Measurements from ENCODE around the gene DNALI1.
A peak's percentile ranks its signal among the peaks of the same experiment; 100 is the strongest.

Gene DNALI1

DNA sequence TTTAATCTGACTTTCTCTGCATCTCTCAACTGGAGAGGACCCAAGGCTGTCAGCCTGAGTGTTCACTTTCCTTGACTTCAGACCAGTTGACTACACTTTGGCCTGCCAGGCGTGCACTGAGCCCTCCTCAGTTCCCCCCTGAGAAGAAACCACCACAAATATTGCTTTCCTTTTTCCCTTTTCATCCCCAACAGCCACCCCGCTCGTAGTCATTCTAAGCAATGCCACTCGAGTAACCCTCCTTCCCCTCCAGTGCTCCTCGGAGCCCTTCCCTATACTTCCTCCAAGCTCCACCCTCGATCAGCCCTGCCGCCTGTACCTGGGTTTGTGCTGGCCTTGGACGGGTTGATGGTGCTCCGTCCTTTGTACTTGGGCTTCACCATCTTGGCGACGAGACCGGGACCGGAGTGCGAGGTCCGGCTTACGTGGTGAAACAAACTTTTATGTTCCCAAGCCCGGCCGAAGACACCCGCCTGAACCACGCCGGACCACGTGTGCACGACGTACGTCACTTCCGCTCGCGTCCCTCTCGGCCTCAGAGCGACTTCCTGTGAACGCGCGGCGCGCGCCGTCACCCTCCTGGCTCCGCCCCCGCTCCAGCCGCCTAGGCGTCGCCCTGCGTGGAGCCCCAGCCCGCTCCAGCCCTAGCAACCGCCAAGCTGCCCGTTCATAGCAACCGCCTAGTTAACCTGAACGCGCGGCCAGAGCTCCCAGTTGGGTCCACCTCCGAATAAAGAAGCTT, 38.9 kb downstream of the DNALI1 start, which contains the start of gene GNL2:
Gene GNL2 (minus strand): TSS at position 498 of the 742 bp plus-strand sequence. CDS start 115 bp downstream, at position 383.
- peak; percentile 99 for ATAC-seq
- TF ChIP-seq, protein P1, sequence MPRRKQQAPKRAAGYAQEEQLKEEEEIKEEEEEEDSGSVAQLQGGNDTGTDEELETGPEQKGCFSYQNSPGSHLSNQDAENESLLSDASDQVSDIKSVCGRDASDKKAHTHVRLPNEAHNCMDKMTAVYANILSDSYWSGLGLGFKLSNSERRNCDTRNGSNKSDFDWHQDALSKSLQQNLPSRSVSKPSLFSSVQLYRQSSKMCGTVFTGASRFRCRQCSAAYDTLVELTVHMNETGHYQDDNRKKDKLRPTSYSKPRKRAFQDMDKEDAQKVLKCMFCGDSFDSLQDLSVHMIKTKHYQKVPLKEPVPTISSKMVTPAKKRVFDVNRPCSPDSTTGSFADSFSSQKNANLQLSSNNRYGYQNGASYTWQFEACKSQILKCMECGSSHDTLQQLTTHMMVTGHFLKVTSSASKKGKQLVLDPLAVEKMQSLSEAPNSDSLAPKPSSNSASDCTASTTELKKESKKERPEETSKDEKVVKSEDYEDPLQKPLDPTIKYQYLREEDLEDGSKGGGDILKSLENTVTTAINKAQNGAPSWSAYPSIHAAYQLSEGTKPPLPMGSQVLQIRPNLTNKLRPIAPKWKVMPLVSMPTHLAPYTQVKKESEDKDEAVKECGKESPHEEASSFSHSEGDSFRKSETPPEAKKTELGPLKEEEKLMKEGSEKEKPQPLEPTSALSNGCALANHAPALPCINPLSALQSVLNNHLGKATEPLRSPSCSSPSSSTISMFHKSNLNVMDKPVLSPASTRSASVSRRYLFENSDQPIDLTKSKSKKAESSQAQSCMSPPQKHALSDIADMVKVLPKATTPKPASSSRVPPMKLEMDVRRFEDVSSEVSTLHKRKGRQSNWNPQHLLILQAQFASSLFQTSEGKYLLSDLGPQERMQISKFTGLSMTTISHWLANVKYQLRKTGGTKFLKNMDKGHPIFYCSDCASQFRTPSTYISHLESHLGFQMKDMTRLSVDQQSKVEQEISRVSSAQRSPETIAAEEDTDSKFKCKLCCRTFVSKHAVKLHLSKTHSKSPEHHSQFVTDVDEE (CRISPR knock-in tag; IDR thresholded peaks at IDR 0.05): no peak
- TF ChIP-seq ARNTL (CRISPR knock-in tag; IDR thresholded peaks at IDR 0.05; ENCODE audit: borderline replicate concordance, low read depth) (no peak), ISL1 (CRISPR knock-in tag; IDR thresholded peaks at IDR 0.05) (no peak), BACH2 (CRISPR knock-in tag; IDR thresholded peaks at IDR 0.05; ENCODE audit: borderline replicate concordance) (no peak), SNAI2 (CRISPR knock-in tag; IDR thresholded peaks at IDR 0.05) (no peak), TOX (CRISPR knock-in tag; IDR thresholded peaks at IDR 0.05; ENCODE audit: borderline replicate concordance) (no peak), ESRRG (CRISPR knock-in tag; IDR thresholded peaks at IDR 0.05) (no peak), CSDC2 (CRISPR knock-in tag; IDR thresholded peaks at IDR 0.05) (no peak), ZC3H10 (CRISPR knock-in tag; IDR thresholded peaks at IDR 0.05) (no peak), PPARA (CRISPR knock-in tag; IDR thresholded peaks at IDR 0.05; ENCODE audit: borderline replicate concordance) (no peak), GLIS3 (CRISPR knock-in tag; IDR thresholded peaks at IDR 0.05) (no peak), ZFP3 (CRISPR knock-in tag; IDR thresholded peaks at IDR 0.05) (no peak)
- TF ChIP-seq, protein P2, sequence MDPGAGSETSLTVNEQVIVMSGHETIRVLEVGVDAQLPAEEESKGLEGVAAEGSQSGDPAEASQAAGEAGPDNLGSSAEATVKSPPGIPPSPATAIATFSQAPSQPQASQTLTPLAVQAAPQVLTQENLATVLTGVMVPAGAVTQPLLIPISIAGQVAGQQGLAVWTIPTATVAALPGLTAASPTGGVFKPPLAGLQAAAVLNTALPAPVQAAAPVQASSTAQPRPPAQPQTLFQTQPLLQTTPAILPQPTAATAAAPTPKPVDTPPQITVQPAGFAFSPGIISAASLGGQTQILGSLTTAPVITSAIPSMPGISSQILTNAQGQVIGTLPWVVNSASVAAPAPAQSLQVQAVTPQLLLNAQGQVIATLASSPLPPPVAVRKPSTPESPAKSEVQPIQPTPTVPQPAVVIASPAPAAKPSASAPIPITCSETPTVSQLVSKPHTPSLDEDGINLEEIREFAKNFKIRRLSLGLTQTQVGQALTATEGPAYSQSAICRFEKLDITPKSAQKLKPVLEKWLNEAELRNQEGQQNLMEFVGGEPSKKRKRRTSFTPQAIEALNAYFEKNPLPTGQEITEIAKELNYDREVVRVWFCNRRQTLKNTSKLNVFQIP (CRISPR knock-in tag; IDR thresholded peaks at IDR 0.05; ENCODE audit: borderline replicate concordance, low read depth): no peak

DNA sequence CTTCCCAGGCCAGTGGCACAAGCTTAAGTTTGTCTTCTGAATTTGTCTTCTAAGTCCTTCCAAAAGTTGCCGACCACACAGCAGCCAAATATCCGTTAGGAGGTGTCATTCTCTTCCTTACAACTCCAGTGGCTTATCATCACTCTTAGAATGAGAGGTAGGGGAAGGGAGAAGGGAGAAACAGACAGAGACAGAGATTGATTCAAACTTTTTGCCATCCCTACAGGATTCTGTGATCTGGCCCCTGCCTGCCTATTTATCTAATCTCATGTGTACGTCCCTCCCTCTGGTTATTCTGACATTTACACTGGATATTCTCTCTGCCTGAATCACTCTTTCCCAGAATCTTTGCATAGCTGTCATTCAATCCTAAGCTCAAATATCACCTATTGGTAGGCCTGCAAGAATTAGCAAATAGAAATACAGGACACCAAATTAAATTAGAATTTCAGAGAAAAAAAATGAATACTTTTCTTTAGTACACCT, 39.5 kb downstream of the DNALI1 start:
- peak; percentile 37 for ATAC-seq
- TF ChIP-seq, protein P3, sequence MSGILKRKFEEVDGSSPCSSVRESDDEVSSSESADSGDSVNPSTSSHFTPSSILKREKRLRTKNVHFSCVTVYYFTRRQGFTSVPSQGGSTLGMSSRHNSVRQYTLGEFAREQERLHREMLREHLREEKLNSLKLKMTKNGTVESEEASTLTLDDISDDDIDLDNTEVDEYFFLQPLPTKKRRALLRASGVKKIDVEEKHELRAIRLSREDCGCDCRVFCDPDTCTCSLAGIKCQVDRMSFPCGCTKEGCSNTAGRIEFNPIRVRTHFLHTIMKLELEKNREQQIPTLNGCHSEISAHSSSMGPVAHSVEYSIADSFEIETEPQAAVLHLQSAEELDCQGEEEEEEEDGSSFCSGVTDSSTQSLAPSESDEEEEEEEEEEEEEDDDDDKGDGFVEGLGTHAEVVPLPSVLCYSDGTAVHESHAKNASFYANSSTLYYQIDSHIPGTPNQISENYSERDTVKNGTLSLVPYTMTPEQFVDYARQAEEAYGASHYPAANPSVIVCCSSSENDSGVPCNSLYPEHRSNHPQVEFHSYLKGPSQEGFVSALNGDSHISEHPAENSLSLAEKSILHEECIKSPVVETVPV (CRISPR knock-in tag; IDR thresholded peaks at IDR 0.05): no peak
- TF ChIP-seq, protein P1 (CRISPR knock-in tag; IDR thresholded peaks at IDR 0.05): no peak
- no peak for TF ChIP-seq ZNF70 (CRISPR knock-in tag; IDR thresholded peaks at IDR 0.05)
- TF ChIP-seq ESRRG (CRISPR knock-in tag; IDR thresholded peaks at IDR 0.05): no peak
- no peak for TF ChIP-seq ZC3H10 (CRISPR knock-in tag; IDR thresholded peaks at IDR 0.05)
- TF ChIP-seq, protein P4, sequence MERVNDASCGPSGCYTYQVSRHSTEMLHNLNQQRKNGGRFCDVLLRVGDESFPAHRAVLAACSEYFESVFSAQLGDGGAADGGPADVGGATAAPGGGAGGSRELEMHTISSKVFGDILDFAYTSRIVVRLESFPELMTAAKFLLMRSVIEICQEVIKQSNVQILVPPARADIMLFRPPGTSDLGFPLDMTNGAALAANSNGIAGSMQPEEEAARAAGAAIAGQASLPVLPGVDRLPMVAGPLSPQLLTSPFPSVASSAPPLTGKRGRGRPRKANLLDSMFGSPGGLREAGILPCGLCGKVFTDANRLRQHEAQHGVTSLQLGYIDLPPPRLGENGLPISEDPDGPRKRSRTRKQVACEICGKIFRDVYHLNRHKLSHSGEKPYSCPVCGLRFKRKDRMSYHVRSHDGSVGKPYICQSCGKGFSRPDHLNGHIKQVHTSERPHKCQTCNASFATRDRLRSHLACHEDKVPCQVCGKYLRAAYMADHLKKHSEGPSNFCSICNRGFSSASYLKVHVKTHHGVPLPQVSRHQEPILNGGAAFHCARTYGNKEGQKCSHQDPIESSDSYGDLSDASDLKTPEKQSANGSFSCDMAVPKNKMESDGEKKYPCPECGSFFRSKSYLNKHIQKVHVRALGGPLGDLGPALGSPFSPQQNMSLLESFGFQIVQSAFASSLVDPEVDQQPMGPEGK (CRISPR knock-in tag; IDR thresholded peaks at IDR 0.05; ENCODE audit: borderline replicate concordance): no peak
- TF ChIP-seq ZFP30 (CRISPR knock-in tag; IDR thresholded peaks at IDR 0.05): no peak
- TF ChIP-seq ZNF565 (CRISPR knock-in tag; conservative IDR thresholded peaks at IDR 0.05; ENCODE audit: low read depth): no peak
- TF ChIP-seq, protein P2 (CRISPR knock-in tag; IDR thresholded peaks at IDR 0.05; ENCODE audit: borderline replicate concordance, low read depth): no peak
- TF ChIP-seq ZFP3 (CRISPR knock-in tag; IDR thresholded peaks at IDR 0.05): no peak
- no peak for TF ChIP-seq GLIS3 (CRISPR knock-in tag; IDR thresholded peaks at IDR 0.05)
- TF ChIP-seq ISL1 (CRISPR knock-in tag; IDR thresholded peaks at IDR 0.05): no peak
- no peak for TF ChIP-seq RARB (CRISPR knock-in tag; IDR thresholded peaks at IDR 0.05)
- no peak for TF ChIP-seq CSDC2 (CRISPR knock-in tag; IDR thresholded peaks at IDR 0.05)
- TF ChIP-seq PPARA (CRISPR knock-in tag; IDR thresholded peaks at IDR 0.05; ENCODE audit: borderline replicate concordance): no peak
- TF ChIP-seq ZNF8 (CRISPR knock-in tag; IDR thresholded peaks at IDR 0.05): no peak
- TF ChIP-seq, protein P5, sequence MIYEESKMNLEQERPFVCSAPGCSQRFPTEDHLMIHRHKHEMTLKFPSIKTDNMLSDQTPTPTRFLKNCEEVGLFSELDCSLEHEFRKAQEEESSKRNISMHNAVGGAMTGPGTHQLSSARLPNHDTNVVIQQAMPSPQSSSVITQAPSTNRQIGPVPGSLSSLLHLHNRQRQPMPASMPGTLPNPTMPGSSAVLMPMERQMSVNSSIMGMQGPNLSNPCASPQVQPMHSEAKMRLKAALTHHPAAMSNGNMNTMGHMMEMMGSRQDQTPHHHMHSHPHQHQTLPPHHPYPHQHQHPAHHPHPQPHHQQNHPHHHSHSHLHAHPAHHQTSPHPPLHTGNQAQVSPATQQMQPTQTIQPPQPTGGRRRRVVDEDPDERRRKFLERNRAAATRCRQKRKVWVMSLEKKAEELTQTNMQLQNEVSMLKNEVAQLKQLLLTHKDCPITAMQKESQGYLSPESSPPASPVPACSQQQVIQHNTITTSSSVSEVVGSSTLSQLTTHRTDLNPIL (CRISPR knock-in tag; IDR thresholded peaks at IDR 0.05; ENCODE audit: low read depth): no peak
- TF ChIP-seq ARNTL (CRISPR knock-in tag; IDR thresholded peaks at IDR 0.05; ENCODE audit: borderline replicate concordance, low read depth): no peak
- no peak for TF ChIP-seq SNAI2 (CRISPR knock-in tag; IDR thresholded peaks at IDR 0.05)
- TF ChIP-seq OSR1 (CRISPR knock-in tag; IDR thresholded peaks at IDR 0.05): no peak

Measured in SK-N-SH treated with all-trans-retinoic acid at 6 μM for 48 hours (cell line).